Measurements from ENCODE around the gene NTN3.

The NTN3 gene

DNA sequence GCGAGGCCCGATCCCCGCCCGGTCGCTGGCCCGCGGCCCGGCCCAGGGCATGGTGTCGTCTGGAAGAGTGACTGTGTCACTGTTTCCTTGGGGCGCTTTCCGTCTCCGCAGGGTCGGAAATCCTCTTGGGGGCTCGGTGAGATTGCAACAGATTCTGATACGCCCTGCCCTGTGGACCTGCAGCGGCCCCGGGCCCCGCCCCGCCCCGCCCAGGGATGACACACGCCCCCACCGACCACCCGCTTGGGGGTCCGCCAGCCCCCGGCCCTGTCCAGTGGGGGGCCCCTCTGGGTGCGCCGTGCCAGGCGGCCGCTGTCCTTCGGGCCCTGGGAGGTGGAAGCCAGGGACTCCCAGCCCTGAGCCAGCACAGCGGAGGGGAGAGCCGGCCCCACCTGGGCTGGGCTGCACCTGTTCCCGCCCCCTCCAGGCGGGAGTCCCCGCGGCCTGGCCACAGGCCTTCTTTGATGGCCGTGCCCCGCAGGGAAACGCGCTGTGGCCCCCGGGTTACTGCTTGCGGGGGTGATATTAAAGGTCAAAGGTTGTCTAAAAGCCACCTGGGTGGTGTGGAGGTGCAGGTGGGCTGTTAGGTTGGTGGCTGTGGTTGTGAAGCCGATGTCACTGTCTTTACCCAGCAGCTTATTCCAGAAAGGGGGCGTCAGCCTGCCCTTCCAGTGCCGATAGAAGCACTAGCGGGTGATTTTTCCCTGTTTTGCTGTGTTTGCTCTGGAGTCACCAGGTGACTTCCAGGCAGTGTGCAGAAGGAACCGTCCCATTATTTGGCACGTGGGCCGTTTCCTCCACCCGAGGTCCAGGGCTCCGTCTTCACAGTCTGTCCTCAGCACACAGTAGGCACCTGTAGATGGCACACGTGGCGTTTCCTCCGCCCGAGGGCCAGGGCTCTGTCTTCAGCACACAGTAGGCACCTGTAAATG, 4.6 kb downstream of the NTN3 start:
- Histone ChIP-seq H3K9me2 (replicated peaks; ENCODE audit: insufficient read depth, low read length) (no peaks in the 10 kb centered on the region), H3K9me3 (replicated peaks; ENCODE audit: insufficient read depth, low read length) (no peaks in the 10 kb centered on the region), H3K4me1 (ENCODE audit: low read length) (no peaks in the 10 kb centered on the region), H3K79me2 (ENCODE audit: low read length) (peaks cover 23% of the 10 kb centered on the region), H3K27me3 (replicated peaks; ENCODE audit: insufficient read depth, low read length) (peaks cover 26% of the 10 kb centered on the region), H3F3A (ENCODE audit: insufficient read depth, low read length) (peaks cover 6% of the 10 kb centered on the region; the same call in 1 of the 2 replicates), H3K4me2 (ENCODE audit: low read depth, low read length) (peak overlapping the region; percentile 98), H3K9ac (ENCODE audit: low read length) (peak overlapping the region; percentile 29; the same call in 1 of the 2 replicates), H3K36me3 (replicated peaks; ENCODE audit: insufficient read depth, low read length) (no peaks in the 10 kb centered on the region), H4K20me1 (ENCODE audit: insufficient read depth, low read length) (no peaks in the 10 kb centered on the region), H3K4me3 (ENCODE audit: low read length) (peak overlapping the region; percentile 67), H2AFZ (ENCODE audit: low read length) (peak overlapping the region; percentile 58), H3K27ac (ENCODE audit: low read length) (no peak overlapping the region)
- peak; percentile 32 for DNase-seq
- TF ChIP-seq, protein P1, sequence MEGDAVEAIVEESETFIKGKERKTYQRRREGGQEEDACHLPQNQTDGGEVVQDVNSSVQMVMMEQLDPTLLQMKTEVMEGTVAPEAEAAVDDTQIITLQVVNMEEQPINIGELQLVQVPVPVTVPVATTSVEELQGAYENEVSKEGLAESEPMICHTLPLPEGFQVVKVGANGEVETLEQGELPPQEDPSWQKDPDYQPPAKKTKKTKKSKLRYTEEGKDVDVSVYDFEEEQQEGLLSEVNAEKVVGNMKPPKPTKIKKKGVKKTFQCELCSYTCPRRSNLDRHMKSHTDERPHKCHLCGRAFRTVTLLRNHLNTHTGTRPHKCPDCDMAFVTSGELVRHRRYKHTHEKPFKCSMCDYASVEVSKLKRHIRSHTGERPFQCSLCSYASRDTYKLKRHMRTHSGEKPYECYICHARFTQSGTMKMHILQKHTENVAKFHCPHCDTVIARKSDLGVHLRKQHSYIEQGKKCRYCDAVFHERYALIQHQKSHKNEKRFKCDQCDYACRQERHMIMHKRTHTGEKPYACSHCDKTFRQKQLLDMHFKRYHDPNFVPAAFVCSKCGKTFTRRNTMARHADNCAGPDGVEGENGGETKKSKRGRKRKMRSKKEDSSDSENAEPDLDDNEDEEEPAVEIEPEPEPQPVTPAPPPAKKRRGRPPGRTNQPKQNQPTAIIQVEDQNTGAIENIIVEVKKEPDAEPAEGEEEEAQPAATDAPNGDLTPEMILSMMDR (IDR thresholded peaks at IDR 0.05; ENCODE audit: low read length) = 0 out of 2 replicates have a peak, but pooled peaks have one; percentile 4
- TF ChIP-seq EZH2 (optimal IDR thresholded peaks at IDR 0.05; ENCODE audit: low read depth, low read length) = no peak

DNA sequence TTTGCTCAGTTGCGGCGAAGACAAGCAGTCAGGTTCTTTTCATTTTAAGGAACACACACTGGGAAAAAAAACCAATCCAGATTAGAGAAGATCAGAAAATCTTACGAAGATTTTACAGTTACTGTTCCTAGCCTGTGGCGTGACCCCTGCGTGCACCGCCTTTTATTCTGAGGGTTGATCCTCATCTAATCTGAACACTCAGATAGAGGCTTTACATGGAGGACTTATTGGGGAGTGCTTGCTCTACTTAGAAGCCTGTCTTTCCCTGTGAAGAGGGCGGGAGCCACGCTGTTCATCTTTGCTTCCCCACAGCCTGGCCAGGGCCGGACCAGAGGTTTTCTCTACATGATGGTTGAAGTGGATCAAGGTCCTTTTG, 5.2 kb downstream of the NTN3 start:
- H3K9me3 ChIP-seq (replicated peaks; ENCODE audit: insufficient read depth, low read length) = no peaks in the 10 kb centered on the region
- no peak overlapping the region for H3K4me3 ChIP-seq (ENCODE audit: low read length)

DNA sequence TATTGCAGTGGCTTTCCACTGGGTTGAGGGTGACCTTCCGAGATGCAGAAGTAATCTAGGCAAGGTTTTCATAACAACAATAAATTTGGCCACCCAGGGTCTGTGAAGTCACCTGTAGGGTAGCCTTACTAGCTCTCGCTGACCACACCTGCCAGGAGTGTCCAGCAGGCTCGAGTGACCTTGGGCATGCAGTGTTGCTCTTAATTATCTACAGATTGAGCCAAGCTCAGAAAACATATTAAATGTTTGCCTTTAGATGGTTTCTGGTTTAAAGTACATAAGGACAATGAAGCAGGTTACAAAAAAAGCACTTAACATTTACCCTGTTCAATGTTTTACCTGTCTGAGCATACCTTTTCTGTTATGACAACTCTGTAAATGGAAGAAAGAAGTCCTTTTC, 5.6 kb downstream of the NTN3 start:
- H3K9me3 ChIP-seq (replicated peaks; ENCODE audit: insufficient read depth, low read length) = no peaks in the 10 kb centered on the region
- H3K4me2 ChIP-seq (ENCODE audit: low read depth, low read length) = no peak overlapping the region

More for the DNA sequence above, 5.2 kb downstream of the NTN3 start:
- Histone ChIP-seq H3K4me1 (ENCODE audit: low read length) (no peaks in the 10 kb centered on the region), H3K9ac (ENCODE audit: low read length) (no peak overlapping the region), H3K27me3 (replicated peaks; ENCODE audit: insufficient read depth, low read length) (peaks cover 21% of the 10 kb centered on the region), H3K79me2 (ENCODE audit: low read length) (peaks cover 23% of the 10 kb centered on the region), H2AFZ (ENCODE audit: low read length) (no peak overlapping the region), H3K4me2 (ENCODE audit: low read depth, low read length) (0 out of 2 replicates have a peak overlapping the region, but pooled peaks have one; percentile 98), H3K9me2 (replicated peaks; ENCODE audit: insufficient read depth, low read length) (no peaks in the 10 kb centered on the region), H3K36me3 (replicated peaks; ENCODE audit: insufficient read depth, low read length) (no peaks in the 10 kb centered on the region), H3F3A (ENCODE audit: insufficient read depth, low read length) (peaks cover 6% of the 10 kb centered on the region; the same call in 1 of the 2 replicates), H3K27ac (ENCODE audit: low read length) (no peak overlapping the region), H4K20me1 (ENCODE audit: insufficient read depth, low read length) (no peaks in the 10 kb centered on the region)
- TF ChIP-seq EZH2phosphoT487 (IDR thresholded peaks at IDR 0.05; ENCODE audit: low read length) = no peak
- no peak for DNase-seq

More for the DNA sequence above, 5.6 kb downstream of the NTN3 start:
- Histone ChIP-seq H3F3A (ENCODE audit: insufficient read depth, low read length) (peaks cover 6% of the 10 kb centered on the region; the same call in 1 of the 2 replicates), H3K27ac (ENCODE audit: low read length) (no peak overlapping the region), H3K4me3 (ENCODE audit: low read length) (no peak overlapping the region), H3K4me1 (ENCODE audit: low read length) (no peaks in the 10 kb centered on the region), H3K27me3 (replicated peaks; ENCODE audit: insufficient read depth, low read length) (peaks cover 17% of the 10 kb centered on the region), H3K9me2 (replicated peaks; ENCODE audit: insufficient read depth, low read length) (no peaks in the 10 kb centered on the region), H4K20me1 (ENCODE audit: insufficient read depth, low read length) (no peaks in the 10 kb centered on the region), H3K9ac (ENCODE audit: low read length) (no peak overlapping the region), H3K79me2 (ENCODE audit: low read length) (peaks cover 24% of the 10 kb centered on the region), H3K36me3 (replicated peaks; ENCODE audit: insufficient read depth, low read length) (no peaks in the 10 kb centered on the region), H2AFZ (ENCODE audit: low read length) (no peak overlapping the region)
- DNase-seq = no peak
- TF ChIP-seq EZH2 (optimal IDR thresholded peaks at IDR 0.05; ENCODE audit: low read depth, low read length) = no peak
- TF ChIP-seq EZH2phosphoT487 (IDR thresholded peaks at IDR 0.05; ENCODE audit: low read length) = no peak
- TF ChIP-seq, protein P1 (IDR thresholded peaks at IDR 0.05; ENCODE audit: low read length) = no peak

Measured in MM.1S (cell line).